Measurements from ENCODE around the gene STK40.

The STK40 gene

GRCh38 chr1:36306210-36306901 lies 79.4 kb downstream of the STK40 start, which contains the start of gene SH3D21:
Gene SH3D21, plus strand, starts transcription at chr1:36306368. Its CDS starts 53 bp downstream, at chr1:36306421.
- DNase-seq: peak; percentile 61

- DNase-seq: no peak
These were observed 79.9 kb downstream of the STK40 start for GRCh38 chr1:36305915-36306209.

- DNase-seq: no peak
These were observed 80.5 kb downstream of the STK40 start for GRCh38 chr1:36304970-36305914.

GRCh38 chr1:36304521-36304920 lies 81.2 kb downstream of the STK40 start:
- DNase-seq: no peak

GRCh38 chr1:36303650-36304360 lies 81.9 kb downstream of the STK40 start:
- DNase-seq: no peak

GRCh38 chr1:36303244-36303643 lies 82.5 kb downstream of the STK40 start:
- DNase-seq: no peak

- DNase-seq: no peak
These were observed 84.5 kb downstream of the STK40 start for GRCh38 chr1:36301220-36301619.

GRCh38 chr1:36300526-36300925 lies 85.2 kb downstream of the STK40 start:
- no peak for DNase-seq

GRCh38 chr1:36298640-36299039 lies 87.1 kb downstream of the STK40 start:
- DNase-seq: no peak

GRCh38 chr1:36297062-36297461 lies 88.7 kb downstream of the STK40 start:
- no peak for DNase-seq

- DNase-seq: no peak
These were observed 90.3 kb downstream of the STK40 start for GRCh38 chr1:36295390-36295789.
